CD4-positive, alpha-beta T cell treated with Interleukin-10 for 1 hour (primary cell): ENCODE data around the gene MYO15B.
A peak's percentile ranks its signal among the peaks of the same experiment; 100 is the strongest.
"Not testable (repeated sequence)": the region's sequence is repeated elsewhere in the genome, so short reads cannot be mapped to it uniquely, and the experiment has no call there.

Source experiments
- DNase-seq: peaks from one replicate; pipeline ENCODE4 v3.0.0-alpha.2; 2020

The MYO15B gene

DNA sequence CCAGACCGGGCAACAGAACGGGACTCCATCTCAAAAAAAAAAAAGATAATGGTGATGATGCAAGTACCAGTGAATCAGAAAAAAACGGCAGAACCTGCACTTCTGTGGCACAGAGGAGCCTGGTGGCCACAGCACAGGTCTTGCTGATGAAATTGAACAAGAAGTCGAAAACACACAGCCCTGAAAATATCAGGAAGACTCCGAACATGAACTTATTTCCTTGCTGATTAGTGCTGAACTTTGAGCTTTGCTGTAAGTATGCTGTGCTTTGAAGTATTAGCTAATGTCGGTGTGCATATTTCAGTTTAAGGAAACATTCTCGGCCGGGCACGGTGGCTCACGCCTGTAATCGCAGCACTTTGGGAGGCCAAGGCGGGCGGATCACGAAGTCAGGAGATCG lies 10.9 kb upstream of the MYO15B start:
- DNase-seq: no peak

DNA sequence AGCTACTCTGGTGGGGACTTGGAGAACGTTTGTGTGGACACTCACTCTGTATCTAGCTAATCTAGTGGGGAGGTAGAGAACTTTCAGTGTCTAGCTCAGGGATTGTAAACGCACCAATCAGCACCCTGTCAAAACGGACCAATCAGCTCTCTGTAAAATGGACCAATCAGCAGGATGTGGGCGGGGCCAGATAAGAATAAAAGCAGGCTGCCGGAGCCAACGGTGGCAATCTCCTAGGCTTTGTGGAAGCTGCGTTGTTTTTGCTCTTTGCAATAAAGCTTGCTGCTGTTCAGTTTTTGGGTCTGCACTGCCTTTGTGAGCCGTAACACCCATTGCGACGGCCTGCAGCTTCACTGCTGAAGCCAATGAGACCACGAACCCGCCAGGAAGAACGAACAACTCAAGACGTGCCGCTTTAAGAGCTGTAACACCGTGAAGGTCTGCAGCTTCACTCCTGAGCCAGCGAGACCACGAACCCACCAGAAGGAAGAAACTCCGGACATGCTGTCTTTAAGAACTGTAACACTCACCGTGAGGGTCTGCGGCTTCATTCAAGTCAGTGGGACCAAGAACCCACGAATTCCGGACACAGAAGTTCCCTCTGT lies 6.4 kb upstream of the MYO15B start:
- peak; percentile 67 for DNase-seq

DNA sequence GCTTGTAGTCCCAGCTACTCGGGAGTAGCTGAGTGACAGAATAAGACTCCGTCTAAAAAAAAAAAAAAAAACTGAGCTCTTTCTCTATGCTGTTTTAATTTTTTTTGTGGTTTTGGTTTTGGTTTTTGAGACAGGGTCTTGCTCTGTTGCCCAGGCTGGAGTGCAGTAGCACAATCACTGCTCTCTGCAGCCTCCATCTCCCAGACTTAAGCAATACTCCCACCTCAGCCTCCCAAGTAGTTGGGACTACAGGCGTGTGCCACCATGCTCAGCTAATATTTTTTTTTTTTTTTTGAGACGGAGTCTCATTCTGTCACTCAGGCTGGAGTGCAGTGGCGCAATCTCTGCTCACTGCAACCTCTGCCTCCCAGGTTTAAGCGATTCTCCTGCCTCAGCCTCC lies 4.4 kb upstream of the MYO15B start:
- not testable (repeated sequence) for DNase-seq

GRCh38 chr17:75584849-75585175 lies 2.8 kb upstream of the MYO15B start:
- no peak for DNase-seq

DNA sequence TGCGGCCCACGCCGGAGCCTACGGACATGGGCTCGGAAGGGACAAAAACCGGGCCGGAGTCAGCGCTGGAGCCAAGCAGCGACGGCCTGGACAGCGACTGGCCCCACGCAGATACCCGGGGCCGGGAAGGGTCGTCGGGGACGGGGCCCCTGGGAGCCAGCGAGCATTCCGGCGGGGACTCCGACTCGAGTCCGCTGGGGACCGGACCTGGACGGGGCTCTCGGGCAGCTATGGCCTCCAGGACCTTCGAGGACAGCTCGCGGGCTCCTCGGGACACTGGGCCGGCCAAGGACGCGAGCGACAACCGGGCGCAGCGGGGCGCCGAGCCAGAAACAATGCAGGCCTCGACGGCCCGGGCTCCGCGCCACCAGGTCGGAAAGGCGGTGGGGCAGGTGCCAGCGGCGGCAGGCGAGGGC lies 1.0 kb downstream of the MYO15B start:
- DNase-seq: no peak

DNA sequence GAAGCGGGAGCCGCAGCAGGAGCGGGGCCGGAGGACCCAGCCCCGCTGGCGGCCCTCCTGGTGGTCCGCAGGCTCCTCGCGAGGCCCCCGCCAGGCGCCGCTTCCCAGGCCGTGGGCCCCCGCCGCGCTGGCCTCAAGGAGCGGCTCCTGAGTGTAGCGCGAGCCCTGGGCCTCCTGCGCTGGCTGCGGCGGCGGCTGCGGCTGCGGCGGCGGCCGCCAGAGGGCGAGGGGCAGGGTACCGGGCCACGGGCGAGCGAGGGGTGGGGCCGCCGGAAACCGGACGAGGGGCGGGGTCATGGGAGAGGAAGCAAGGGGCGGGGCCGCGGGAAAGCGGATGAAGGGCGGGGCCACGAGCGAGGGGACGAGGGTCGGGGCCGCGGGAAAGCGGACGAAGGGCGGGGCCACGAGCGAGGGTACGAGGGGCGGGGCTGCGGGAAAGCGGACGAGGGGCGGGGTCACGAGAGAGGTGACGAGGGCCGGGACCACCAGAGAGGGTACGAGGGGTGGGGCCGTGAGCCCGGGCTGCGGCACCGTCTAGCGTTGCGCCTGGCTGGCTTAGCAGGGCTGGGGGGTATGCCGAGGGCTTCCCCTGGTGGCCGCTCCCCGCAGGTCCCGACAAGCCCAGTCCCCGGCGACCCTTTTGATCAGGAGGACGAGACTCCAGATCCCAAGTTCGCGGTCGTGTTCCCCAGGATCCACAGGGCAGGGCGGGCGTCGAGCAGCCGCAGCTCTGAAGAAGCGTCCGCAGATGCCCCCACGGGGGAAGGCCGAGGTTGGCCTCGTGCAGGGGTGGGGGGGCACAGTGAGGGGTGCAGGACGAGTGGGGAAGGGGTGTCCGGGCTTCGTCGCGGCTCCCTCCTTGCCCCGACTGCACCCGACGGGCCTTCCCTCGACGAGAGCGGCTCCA lies 1.7 kb downstream of the MYO15B start:
- peak; percentile 96 for DNase-seq

DNA sequence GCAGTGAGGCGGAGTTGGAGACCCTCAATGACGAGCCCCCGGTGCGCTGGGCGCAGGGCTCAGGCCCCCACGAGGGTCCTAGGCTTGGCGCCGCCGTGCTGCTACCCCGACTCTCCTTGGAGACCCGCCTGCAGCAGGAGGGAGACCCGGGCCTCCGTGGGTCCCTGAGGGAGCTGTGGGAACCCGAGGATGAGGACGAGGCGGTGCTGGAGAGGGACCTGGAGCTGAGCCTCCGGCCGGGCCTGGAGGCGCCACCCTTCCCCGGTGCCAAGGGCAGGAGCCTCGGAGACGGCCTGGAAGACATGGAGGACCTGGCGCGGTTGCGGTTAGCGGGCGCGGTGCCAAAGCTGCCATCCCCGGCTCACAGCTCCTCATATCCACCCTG lies 2.3 kb downstream of the MYO15B start:
- no peak for DNase-seq

DNA sequence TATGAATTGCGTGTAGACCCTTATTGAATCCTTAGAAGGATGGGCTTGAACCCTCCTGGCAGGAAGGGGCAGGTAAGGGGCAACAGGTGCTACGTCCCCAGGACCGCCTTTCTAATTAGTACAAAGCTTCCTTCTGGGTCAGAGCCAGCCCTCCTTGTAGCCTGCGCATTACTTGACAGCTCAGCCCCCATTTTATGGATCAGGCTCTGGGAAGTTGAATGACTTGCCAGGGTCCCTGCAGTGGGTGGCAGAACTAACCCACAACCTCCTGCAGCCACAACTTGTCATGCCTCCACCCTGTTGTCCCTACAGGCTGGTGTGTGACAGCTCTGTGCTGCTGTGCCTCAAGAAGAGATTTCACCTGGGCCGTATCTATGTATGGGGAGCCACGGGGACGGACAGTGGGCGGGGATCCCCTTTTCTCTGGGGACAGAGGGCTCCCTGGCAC lies 2.7 kb downstream of the MYO15B start:
- no peak for DNase-seq

GRCh38 chr17:75590849-75591721 lies 3.5 kb downstream of the MYO15B start:
- no peak for DNase-seq

DNA sequence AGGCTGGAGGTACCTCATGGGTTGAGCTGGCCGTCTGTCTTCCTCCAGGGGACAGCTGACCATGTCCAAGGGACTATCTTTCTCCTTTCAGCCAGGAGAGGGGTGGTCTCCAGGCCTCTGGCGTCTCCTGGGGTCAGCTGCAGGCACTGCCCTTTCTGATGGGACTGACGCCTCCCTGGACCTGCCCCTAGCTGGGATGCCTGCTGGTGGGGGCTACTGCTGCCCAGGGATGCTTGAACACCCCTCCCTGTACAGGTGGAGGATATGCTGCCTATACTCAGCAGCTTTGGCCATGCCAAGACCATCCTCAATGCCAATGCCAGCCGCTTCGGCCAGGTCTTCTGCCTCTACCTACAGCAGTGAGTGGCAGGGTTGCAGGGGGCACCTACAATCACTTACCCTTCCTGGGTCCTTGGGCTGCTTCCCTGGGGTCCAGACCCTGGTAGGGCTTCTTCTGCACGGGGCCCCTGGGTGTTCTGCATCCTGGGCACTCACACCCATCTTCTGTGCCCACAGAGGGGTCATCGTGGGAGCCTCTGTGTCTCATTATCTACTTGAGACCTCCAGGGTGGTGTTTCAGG lies 4.2 kb downstream of the MYO15B start:
- no peak for DNase-seq

GRCh38 chr17:75592348-75593020 lies 4.9 kb downstream of the MYO15B start:
- DNase-seq: no peak

DNA sequence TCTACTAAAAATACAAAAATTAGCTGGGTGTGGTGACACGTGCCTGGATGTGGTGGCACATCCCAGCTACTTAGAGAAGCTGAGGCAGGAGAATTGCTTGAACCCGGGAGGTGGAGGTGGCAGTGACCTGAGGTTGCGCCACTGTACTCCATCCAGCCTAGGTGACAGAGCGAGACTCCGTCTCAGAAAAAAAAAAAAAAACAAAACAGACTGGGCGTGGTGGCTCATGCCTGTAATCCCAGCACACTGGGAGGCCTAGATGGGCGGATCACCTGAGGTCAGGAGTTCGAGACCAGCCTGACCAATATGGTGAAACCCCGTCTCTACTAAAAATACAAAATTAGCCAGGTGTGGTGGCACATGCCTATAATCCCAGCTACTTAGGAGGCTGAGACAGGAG lies 5.8 kb downstream of the MYO15B start:
- DNase-seq: not testable (repeated sequence)

DNA sequence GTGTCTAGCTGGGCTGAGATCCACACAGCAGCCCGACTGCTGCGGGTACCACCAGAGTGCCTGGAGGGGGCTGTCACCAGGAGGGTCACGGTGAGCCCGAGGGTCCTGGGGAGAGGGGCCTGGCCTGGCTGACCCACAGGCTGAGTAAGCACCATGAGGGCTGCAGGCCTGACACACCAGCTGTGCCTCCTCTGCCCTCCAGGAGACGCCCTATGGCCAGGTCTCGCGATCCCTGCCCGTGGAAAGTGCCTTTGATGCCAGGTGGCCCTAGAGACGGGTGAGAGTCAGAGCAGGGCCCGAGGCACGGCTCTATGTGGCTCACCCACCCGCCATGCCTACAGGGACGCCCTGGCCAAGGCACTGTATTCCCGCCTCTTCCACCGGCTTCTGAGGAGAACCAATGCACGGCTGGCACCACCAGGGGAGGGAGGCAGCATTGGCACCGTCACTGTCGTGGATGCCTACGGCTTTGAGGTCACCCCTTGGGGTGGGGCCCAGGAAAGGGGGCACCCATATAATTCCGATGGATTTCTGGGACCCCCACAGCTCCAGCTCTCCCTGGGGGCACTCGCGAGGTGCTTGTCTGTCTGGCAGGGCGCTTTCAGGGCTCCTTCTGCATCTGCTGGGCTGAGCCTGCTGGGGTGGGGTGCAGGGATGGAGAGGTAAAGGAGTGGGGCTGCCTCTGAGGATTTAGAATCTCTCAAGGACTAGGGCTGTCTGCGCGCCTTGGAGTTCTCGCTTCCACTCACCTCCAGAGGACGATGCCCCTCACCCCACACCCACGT lies 7.1 kb downstream of the MYO15B start:
- no peak for DNase-seq

- no peak for DNase-seq
Observed at GRCh38 chr17:75595284-75595919, 7.8 kb downstream of the MYO15B start.

- no peak for DNase-seq
Observed at GRCh38 chr17:75595920-75596313, 8.3 kb downstream of the MYO15B start.

GRCh38 chr17:75596320-75597087 lies 8.9 kb downstream of the MYO15B start:
- DNase-seq: no peak

- peak; percentile 57 for DNase-seq
Observed at GRCh38 chr17:75601057-75601987, 13.7 kb downstream of the MYO15B start.

GRCh38 chr17:75602644-75603043 lies 15.0 kb downstream of the MYO15B start:
- no peak for DNase-seq

DNA sequence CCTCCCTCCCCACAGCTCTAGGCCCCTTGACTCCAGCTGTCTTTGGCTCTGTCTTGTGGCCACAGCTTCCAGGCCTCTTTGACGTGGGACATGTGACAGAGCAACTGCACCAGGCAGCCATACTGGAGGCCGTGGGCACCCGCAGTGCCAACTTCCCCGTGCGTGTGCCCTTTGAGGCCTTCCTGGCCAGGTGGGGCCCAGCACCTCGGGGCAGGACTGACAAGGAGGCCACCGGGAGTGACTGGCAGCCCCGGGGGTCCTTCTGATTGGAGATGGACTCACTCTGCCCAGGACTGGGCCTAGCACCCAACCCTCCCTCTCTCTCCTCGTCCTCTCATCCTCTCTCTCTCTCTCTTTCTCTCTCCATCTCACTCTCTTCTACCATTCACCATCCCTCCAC lies 15.5 kb downstream of the MYO15B start:
- DNase-seq: no peak
